Esophagus squamous epithelium (tissue), 4 donors: ENCODE measurements around the gene HMMR.
"Not testable (repeated sequence)": the region's sequence is repeated elsewhere in the genome, so short reads cannot be mapped to it uniquely, and the experiment has no call there.

Experiments
- CTCF ChIP-seq, 6 experiments: fragments of 450-650 bp in 4 of 6; fragments of 200-600 bp in 2 of 6; sonication (generic) in 2 of 6; IDR thresholded peaks; one replicate each; pipeline ENCODE4 v1.5.1; 2016 to 2019; ENCODE audit warnings: antibody characterized with exemption in 6 of 6, mild to moderate bottlenecking in 4 of 6, moderate library complexity in 4 of 6
- POLR2A ChIP-seq, 4 donors: fragments of 450-650 bp; IDR thresholded peaks; one replicate each; pipeline ENCODE4 v1.6.1; 2017; ENCODE audit warnings: antibody characterized with exemption in 4 of 4, mild to moderate bottlenecking in 4 of 4, moderate library complexity in 3 of 4

GRCh38 chr5:163536442-163536841, 76.0 kb downstream of the HMMR start:
- TF ChIP-seq CTCF, POLR2A (IDR thresholded peaks at IDR 0.05): not testable (repeated sequence)
